ENCODE data around the gene CFAP20DC. TPM values are rescaled to one million over a fixed set of nuclear protein-coding genes. Genes with fewer than 3 reads are reported as not detected.

CFAP20DC gene
- total RNA-seq, 1 experiment from 2014 or later, result 4.5 TPM

GRCh38 chr3:58993547-58993946, 56.3 kb downstream of the CFAP20DC start:
- Histone ChIP-seq H3K79me1 (ENCODE audit: insufficient read depth, low read depth, low read length, poor library complexity, severe bottlenecking) (no peaks in the 10 kb centered on the region), H2AFZ (ENCODE audit: low read length) (no peak overlapping the region), H3K23me2 (ENCODE audit: insufficient read length, low read depth, low read length, poor library complexity, severe bottlenecking) (no peaks in the 10 kb centered on the region), H2BK20ac (ENCODE audit: low read depth, low read length, poor library complexity, severe bottlenecking) (no peak overlapping the region), H3T11ph (ENCODE audit: low read length) (no peak overlapping the region), H3K79me2 (ENCODE audit: insufficient read depth, low read length) (no peaks in the 10 kb centered on the region), H3K9me3 (ENCODE audit: control insufficient read depth, low read depth, low read length) (no peaks in the 10 kb centered on the region), H2BK15ac (ENCODE audit: low read depth, low read length) (no peak overlapping the region), H3K18ac (ENCODE audit: insufficient read length, low read depth, low read length) (no peak overlapping the region), H2BK120ac (ENCODE audit: low read depth, low read length, poor library complexity, severe bottlenecking) (no peak overlapping the region), H2BK5ac (ENCODE audit: insufficient read length, low read length) (no peak overlapping the region), H3K4ac (ENCODE audit: low read depth, low read length) (no peak overlapping the region), H3K14ac (ENCODE audit: insufficient read depth, low read length) (no peak overlapping the region), H3K4me1 (ENCODE audit: insufficient read depth, low read length) (no peaks in the 10 kb centered on the region), H3K27ac (ENCODE audit: insufficient read length, low read depth, low read length) (no peak overlapping the region), H2BK12ac (ENCODE audit: insufficient read length, low read depth, low read length) (no peak overlapping the region), H2AK5ac (ENCODE audit: insufficient read length, low read length) (no peak overlapping the region), H3K9ac (ENCODE audit: extremely low read depth, insufficient read length, low read length) (no peak overlapping the region), H4K20me1 (ENCODE audit: control insufficient read depth, insufficient read depth, insufficient read length) (no peaks in the 10 kb centered on the region), H3K4me2 (ENCODE audit: insufficient read depth, insufficient read length, low read length) (no peak overlapping the region), H3K23ac (ENCODE audit: insufficient read length, low read depth, low read length) (no peak overlapping the region), H4K5ac (ENCODE audit: insufficient read length, low read depth, low read length) (no peak overlapping the region), H3K27me3 (ENCODE audit: insufficient read depth, low read length) (no peaks in the 10 kb centered on the region), H4K8ac (replicated peaks; ENCODE audit: insufficient read length, low read depth, low read length) (no peak overlapping the region), H4K91ac (ENCODE audit: insufficient read length, low read depth, low read length) (no peak overlapping the region), H3K56ac (ENCODE audit: insufficient read length, low read depth, low read length) (no peak overlapping the region)
- WGBS (ENCODE audit: extremely low coverage, insufficient read length, low lambda C conversion rate), result no CpG with 5 or more reads among the region's 2 CpGs
- Mint-ChIP-seq H3K4me1 (peaks cover 10 to 11% of the 10 kb centered on the region in 2 experiments), H3K27ac (peak overlapping the region in 1 of 3 experiments; percentile 79; a peak in 1 of 7 replicates), H3K27me3 (ENCODE audit: low read depth) (no peaks in the 10 kb centered on the region; the same call in 1 of the 2 replicates), H3K36me3 (ENCODE audit: insufficient read depth in 1 of 3, low read depth in 3 of 3) (no peaks in the 10 kb centered on the region), H3K4me3 (no peak overlapping the region), H3K9me3 (no peaks in the 10 kb centered on the region)
- DNase-seq, result no peak
- no peak for TF ChIP-seq CTCF (conservative IDR thresholded peaks at IDR 0.05)
